ENCODE results near the gene DACH1.

GRCh38 chr13:71906448-71906847 lies 39.4 kb upstream of the DACH1 start:
- no peak for TF ChIP-seq CTCF (IDR thresholded peaks at IDR 0.05)
- no peak for TF ChIP-seq POLR2A (IDR thresholded peaks at IDR 0.05)
- TF ChIP-seq EP300 (IDR thresholded peaks at IDR 0.05; ENCODE audit: low read depth): no peak
- TF ChIP-seq POLR2AphosphoS5 (IDR thresholded peaks at IDR 0.05): no peak
